Measurements from ENCODE around the gene PSMA5. TPM values are rescaled to one million over a fixed set of nuclear protein-coding genes. Genes with fewer than 3 reads are reported as not detected.
"Not testable (repeated sequence)": the region's sequence is repeated elsewhere in the genome, so short reads cannot be mapped to it uniquely, and the experiment has no call there.

Gene PSMA5
- total RNA-seq: 100 to 1,000 TPM; 170 to 189 TPM

GRCh38 chr1:109426281-109427170, at the start of gene PSMA5:
PSMA5 (minus strand) TSS chr1:109426448; CDS start chr1:109426330, 118 bp downstream.
- no peaks in the 10 kb centered on the region for H3K27me3 Mint-ChIP-seq
- CTCF ChIA-PET: interaction anchor here (0.5 to 3.6 kb wide), 8 partner anchors 57 to 225 kb away, joined by 3 to 35 read pairs (median 4); partner anchors contain the start of gene ATXN7L2
- H3K4me3 Mint-ChIP-seq: peak within 1 kb of the TSS; percentile 96
- POLR2A ChIA-PET: interaction anchor here (0.6 to 4.9 kb wide), 31 partner anchors 8 to 1447 kb away, joined by 3 to 78 read pairs (median 6); partner anchors contain the start of genes AMPD2, ATXN7L2, CD53 and CLCC1
- peak within 1 kb of the TSS; percentile 99 for H3K27ac Mint-ChIP-seq
- H3K9me3 Mint-ChIP-seq: no peaks in the 10 kb centered on the region
- H3K36me3 Mint-ChIP-seq (ENCODE audit: low read depth): peaks cover 30% of the 10 kb centered on the region
- H3K4me1 Mint-ChIP-seq: peaks cover 35% of the 10 kb centered on the region
- peak; percentile 97 for DNase-seq

- Mint-ChIP-seq H3K36me3 (ENCODE audit: low read depth) (no peaks in the 10 kb centered on the region), H3K4me1 (peaks cover 8% of the 10 kb centered on the region), H3K9me3 (no peaks in the 10 kb centered on the region), H3K4me3 (no peak overlapping the region), H3K27me3 (peaks cover 46% of the 10 kb centered on the region), H3K27ac (no peak overlapping the region)
- no peak for DNase-seq
- ChIA-PET POLR2A (interaction anchor here (1.1 to 1.4 kb wide), 2 partner anchors 8 to 58 kb away, joined by 3 to 4 read pairs; partner anchors contain the start of gene ATXN7L2), CTCF (no interaction called here)
Observed at GRCh38 chr1:109475261-109475660, 49.0 kb upstream of the PSMA5 start.

DNA sequence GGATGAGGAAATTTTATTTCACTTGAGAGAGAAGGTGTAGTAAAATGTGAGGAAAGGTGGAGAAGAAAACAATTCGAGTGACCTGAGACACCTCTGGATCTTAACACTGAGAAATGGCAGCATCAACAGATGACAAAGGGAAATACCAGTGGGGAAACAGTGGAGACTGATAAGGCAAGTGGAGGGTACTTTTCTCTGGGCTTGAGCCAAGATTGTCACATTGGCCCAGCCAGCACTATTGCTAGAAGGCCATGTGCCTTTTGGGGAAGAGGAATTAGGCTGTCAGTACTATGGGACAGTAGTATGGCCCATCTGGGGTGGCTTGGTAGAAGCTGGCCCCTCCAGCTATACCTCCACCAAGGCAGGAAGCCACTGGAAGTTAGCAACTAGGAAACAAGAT, 48.4 kb upstream of the PSMA5 start:
- CTCF ChIA-PET: no interaction called here
- POLR2A ChIA-PET: interaction anchor here (1.1 kb wide), 1 partner anchor 9 kb away, joined by 4 read pairs; the partner anchor contains the start of gene ATXN7L2
- Mint-ChIP-seq H3K9me3 (no peaks in the 10 kb centered on the region), H3K4me1 (peaks cover 8% of the 10 kb centered on the region), H3K27ac (no peak overlapping the region), H3K36me3 (ENCODE audit: low read depth) (no peaks in the 10 kb centered on the region), H3K27me3 (peaks cover 51% of the 10 kb centered on the region), H3K4me3 (no peak overlapping the region)
- DNase-seq: no peak

DNA sequence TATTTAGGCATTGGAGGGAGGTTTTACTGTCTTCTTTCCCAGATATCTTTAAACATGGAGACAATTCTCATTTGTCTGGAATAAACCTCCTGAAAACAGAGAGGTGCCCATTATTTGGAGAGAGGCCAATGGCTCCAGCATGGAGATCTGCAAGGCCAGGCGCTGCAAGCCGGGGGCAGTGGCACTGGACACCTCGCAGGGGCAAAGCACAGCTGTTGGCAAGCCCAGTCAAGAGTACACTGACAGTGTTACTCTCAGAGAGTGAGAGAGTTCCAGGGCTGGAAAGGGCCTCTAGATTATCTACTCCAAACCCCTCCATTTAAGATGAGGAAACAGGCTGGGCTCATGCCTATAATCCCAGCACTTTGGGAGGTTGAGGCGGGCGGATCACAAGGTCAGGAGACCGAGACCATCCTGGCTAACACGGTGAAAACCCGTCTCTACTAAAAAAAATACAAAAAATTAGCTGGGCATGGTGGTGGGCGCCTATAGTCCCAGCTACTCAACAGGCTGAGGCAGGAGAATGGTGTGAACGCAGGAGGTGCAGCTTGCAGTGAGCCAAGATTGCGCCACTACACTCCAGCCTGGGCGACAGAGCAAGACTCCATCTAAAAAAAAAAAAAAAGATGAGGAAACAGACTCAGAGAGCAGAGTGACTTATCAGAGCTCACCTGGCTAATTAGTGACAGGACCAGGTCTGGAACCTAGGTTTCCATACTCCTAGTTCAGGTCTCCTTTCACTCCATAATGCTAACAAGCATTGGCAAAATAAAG, 47.2 kb upstream of the PSMA5 start:
- peaks cover 50% of the 10 kb centered on the region for H3K27me3 Mint-ChIP-seq
- H3K4me3 Mint-ChIP-seq; DNase-seq; H3K36me3 Mint-ChIP-seq (ENCODE audit: low read depth); H3K9me3 Mint-ChIP-seq; H3K27ac Mint-ChIP-seq; H3K4me1 Mint-ChIP-seq; POLR2A ChIA-PET: not testable (repeated sequence)
- CTCF ChIA-PET: interaction anchor here (0.7 to 1.1 kb wide), 3 partner anchors 17 to 245 kb away, joined by 3 to 6 read pairs (median 3); no protein-coding TSS in a partner anchor

DNA sequence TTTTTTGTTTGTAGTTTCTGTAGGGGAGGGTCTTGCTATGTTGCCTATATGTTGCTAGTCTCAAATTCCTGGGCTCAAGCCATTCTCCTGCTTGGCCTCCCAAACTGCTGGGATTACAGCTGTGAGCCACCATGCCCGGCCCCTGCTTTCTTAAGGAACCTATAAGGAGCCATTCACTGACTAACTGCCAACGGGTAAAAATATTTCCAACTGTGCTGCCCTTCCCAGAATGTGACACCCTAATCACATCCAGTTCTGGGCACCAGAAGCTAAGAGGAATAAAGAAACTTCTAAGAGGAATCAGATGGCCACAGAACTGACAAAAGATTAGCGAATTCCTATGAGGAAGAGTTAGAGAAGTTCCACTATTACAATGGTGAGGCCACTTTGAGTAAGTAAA, 46.5 kb upstream of the PSMA5 start:
- Mint-ChIP-seq H3K4me3 (no peak overlapping the region), H3K4me1 (no peaks in the 10 kb centered on the region), H3K36me3 (ENCODE audit: low read depth) (no peaks in the 10 kb centered on the region), H3K9me3 (no peaks in the 10 kb centered on the region), H3K27ac (no peak overlapping the region), H3K27me3 (peaks cover 57% of the 10 kb centered on the region)
- DNase-seq: no peak
- CTCF ChIA-PET: interaction anchor here (1.1 kb wide), 1 partner anchor 18 kb away, joined by 3 read pairs; no protein-coding TSS in a partner anchor
- POLR2A ChIA-PET: no interaction called here

DNA sequence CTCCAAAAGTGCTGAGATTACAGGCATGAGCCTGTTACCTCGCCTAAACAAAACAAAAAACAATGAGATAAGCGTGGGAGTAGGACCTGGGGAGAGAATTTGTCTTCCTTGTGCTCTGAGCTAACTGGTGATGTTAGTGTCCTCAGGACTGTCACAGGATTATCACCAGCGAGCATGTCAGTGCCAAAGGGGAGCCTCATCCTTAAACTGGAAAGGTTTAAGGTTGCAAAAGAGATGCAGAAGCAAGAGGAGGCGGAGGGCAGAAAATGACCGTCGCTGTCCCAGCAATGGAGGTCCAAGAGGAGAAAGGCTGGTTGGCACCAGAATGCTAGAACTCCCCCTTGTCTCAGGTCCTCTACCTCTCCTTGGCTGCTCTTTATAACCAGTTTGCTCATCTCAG, 44.0 kb upstream of the PSMA5 start:
- H3K4me3 Mint-ChIP-seq: no peak overlapping the region
- no peaks in the 10 kb centered on the region for H3K36me3 Mint-ChIP-seq (ENCODE audit: low read depth)

GRCh38 chr1:109468903-109469302, 42.7 kb upstream of the PSMA5 start:
- POLR2A ChIA-PET: interaction anchor here (1.2 to 1.3 kb wide), 2 partner anchors 15 to 43 kb away, joined by 3 to 6 read pairs; partner anchors contain the start of genes ATXN7L2 and PSMA5
- H3K27ac Mint-ChIP-seq: no peak overlapping the region

More for the DNA sequence above, 44.0 kb upstream of the PSMA5 start:
- Mint-ChIP-seq H3K4me1 (peaks cover 6% of the 10 kb centered on the region), H3K27me3 (peaks cover 66% of the 10 kb centered on the region), H3K9me3 (no peaks in the 10 kb centered on the region), H3K27ac (no peak overlapping the region)
- ChIA-PET POLR2A (interaction anchor here (0.7 to 1.3 kb wide), 2 partner anchors 44 to 185 kb away, joined by 3 to 6 read pairs; partner anchors contain the start of gene PSMA5), CTCF (interaction anchor here (0.6 to 0.9 kb wide), 3 partner anchors 20 to 378 kb away, joined by 3 to 4 read pairs (median 4); no protein-coding TSS in a partner anchor)
- no peak for DNase-seq

DNA sequence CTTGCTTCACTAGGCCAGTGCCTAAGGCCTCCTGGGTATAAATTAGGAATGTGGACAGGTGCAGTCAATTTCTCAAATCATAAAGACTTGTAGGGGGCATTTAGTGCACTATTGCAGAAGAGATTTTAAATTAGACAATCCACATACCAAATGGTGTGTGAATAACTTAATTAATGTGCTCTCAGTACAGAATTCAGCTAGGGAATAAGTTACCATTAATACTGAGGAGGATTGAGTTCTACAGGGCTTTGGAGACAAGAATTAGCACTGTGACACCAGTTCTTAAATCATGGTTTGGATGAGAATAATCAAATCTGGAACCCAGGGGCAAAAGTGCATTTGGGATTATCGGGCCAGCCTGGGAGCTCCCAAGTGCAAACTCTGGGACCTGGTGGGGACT, 41.8 kb upstream of the PSMA5 start:
- peaks cover 72% of the 10 kb centered on the region for H3K27me3 Mint-ChIP-seq
- peaks cover 6% of the 10 kb centered on the region for H3K4me1 Mint-ChIP-seq
- no peaks in the 10 kb centered on the region for H3K9me3 Mint-ChIP-seq
- H3K4me3 Mint-ChIP-seq: no peak overlapping the region
- no peak overlapping the region for H3K27ac Mint-ChIP-seq
- ChIA-PET CTCF (no interaction called here), POLR2A (interaction anchor here (1.0 to 1.2 kb wide), 2 partner anchors 16 to 81 kb away, joined by 3 read pairs; partner anchors contain the start of genes ATXN7L2 and GNAI3)
- no peaks in the 10 kb centered on the region for H3K36me3 Mint-ChIP-seq (ENCODE audit: low read depth)
- no peak for DNase-seq

More at GRCh38 chr1:109468903-109469302, 42.7 kb upstream of the PSMA5 start:
- Mint-ChIP-seq H3K9me3 (no peaks in the 10 kb centered on the region), H3K4me1 (peaks cover 6% of the 10 kb centered on the region), H3K4me3 (no peak overlapping the region), H3K27me3 (peaks cover 70% of the 10 kb centered on the region), H3K36me3 (ENCODE audit: low read depth) (no peaks in the 10 kb centered on the region)
- no peak for DNase-seq
- CTCF ChIA-PET: no interaction called here

DNA sequence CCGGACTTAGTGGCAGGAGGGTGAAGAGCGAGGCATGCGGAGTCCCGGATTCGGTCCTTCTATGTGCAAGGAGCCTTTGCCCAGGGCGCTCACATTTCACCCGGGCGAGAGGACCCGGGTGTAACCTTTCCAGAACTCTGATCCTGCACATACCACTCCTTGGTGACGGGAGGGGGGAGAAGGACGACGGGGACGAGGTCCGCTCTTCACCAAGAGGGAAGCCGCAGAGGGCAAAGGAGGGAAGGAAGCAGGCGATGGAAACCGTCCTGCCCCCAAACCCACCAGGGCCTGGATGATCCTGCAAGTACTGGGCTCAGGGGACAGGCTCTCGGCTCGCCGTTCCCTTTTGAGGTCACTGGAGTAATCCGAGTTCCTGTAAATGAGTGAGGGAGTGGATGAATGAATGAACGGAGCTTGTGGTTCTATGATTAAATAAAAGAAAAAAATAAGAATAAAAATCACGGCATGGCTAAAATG, 41.1 kb upstream of the PSMA5 start:
- DNase-seq: no peak
- Mint-ChIP-seq H3K36me3 (ENCODE audit: low read depth) (no peaks in the 10 kb centered on the region), H3K4me3 (no peak overlapping the region), H3K27ac (no peak overlapping the region), H3K27me3 (peaks cover 71% of the 10 kb centered on the region), H3K4me1 (peaks cover 6% of the 10 kb centered on the region), H3K9me3 (no peaks in the 10 kb centered on the region)
- ChIA-PET CTCF (no interaction called here), POLR2A (no interaction called here)

DNA sequence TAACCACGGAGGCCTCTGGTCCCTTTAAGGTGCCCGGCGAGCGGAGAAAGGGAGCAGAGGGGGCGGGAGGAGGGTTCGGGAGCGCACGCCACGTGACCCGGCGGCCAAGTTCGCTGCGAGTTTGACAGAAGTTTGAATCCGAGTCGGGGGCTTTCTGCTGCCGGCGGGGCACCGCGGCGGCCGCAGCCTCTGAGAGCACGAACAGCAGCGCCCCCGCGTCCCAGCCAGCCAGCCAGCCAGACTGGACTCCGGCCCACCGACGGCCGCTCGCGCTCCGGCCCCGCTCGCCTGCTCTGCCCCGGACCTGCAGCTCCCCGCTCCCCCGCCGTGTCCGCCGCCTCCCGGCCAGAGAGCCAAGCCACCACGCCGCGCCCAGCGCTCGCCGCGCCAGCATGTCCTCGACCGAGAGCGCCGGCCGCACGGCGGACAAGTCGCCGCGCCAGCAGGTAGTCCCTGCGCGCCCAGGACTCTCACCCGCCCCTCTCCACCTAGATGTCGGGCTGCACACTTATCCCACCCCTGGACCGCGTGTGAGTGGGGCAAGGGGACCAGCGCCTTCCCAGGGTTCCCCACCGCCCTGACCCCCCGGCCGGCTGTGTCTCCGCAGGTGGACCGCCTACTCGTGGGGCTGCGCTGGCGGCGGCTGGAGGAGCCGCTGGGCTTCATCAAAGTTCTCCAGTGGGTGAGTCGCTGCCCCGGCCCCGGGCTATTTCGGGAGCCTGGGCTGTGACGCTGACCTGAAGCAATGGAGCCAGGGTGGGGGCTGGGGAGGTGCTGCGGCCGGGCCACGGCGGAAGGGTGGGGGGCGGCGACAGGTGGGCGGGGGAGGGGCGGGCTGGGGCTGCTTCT, 40.4 kb upstream of the PSMA5 start, which contains the start of gene SYPL2:
SYPL2 (plus strand) TSS at position 95 of the 849 bp plus-strand sequence; CDS start at position 393, 298 bp downstream.
- CTCF ChIA-PET: no interaction called here
- Mint-ChIP-seq H3K27me3 (peaks cover 75% of the 10 kb centered on the region), H3K27ac (no peak within 1 kb of the TSS)

DNA sequence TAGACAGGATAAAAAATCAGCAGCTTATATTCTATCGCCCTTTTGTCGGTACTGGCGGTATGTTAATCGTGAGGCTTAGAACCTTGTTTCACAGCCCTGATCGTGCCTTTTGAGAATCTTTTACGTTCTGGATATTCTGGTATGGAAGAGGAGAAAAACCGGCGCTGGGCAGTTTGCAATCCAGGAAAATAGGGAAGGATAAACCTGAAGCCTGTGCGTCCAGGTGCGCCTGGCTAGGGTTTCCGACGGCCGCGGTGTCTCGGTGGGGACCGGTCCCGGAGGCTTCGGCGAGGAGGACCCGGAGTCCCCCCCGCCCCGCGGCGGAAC, 39.8 kb upstream of the PSMA5 start:
- Mint-ChIP-seq H3K4me1 (peaks cover 6% of the 10 kb centered on the region), H3K4me3 (peak overlapping the region; percentile 46), H3K27ac (no peak overlapping the region), H3K36me3 (ENCODE audit: low read depth) (no peaks in the 10 kb centered on the region), H3K27me3 (peaks cover 77% of the 10 kb centered on the region), H3K9me3 (no peaks in the 10 kb centered on the region)
- CTCF ChIA-PET: no interaction called here
- DNase-seq: no peak
- POLR2A ChIA-PET: no interaction called here

More for the DNA sequence above, 40.4 kb upstream of the PSMA5 start, which contains the start of gene SYPL2:
- no peak for DNase-seq
- no peaks in the 10 kb centered on the region for H3K36me3 Mint-ChIP-seq (ENCODE audit: low read depth)
- H3K4me1 Mint-ChIP-seq: peaks cover 6% of the 10 kb centered on the region
- peak within 1 kb of the TSS; percentile 46 for H3K4me3 Mint-ChIP-seq
- no peaks in the 10 kb centered on the region for H3K9me3 Mint-ChIP-seq
- POLR2A ChIA-PET: no interaction called here

GRCh38 chr1:109457819-109458218, 31.6 kb upstream of the PSMA5 start:
- no peaks in the 10 kb centered on the region for H3K4me1 Mint-ChIP-seq
- POLR2A ChIA-PET: no interaction called here
- no peak overlapping the region for H3K27ac Mint-ChIP-seq
- CTCF ChIA-PET: no interaction called here
- peaks cover 18% of the 10 kb centered on the region for H3K9me3 Mint-ChIP-seq
- no peak overlapping the region for H3K4me3 Mint-ChIP-seq
- DNase-seq: no peak
- H3K36me3 Mint-ChIP-seq (ENCODE audit: low read depth): peaks cover 2% of the 10 kb centered on the region
- peaks cover 58% of the 10 kb centered on the region for H3K27me3 Mint-ChIP-seq

Measured in activated CD4-positive, alpha-beta memory T cell treated with anti-CD3 and anti-CD28 coated beads, Interleukin-2, amount 10 ng/mL, durations not matched to agents 7 days and 5 days (primary cell).